ENCODE results near the gene MYO15A.

MYO15A gene

DNA sequence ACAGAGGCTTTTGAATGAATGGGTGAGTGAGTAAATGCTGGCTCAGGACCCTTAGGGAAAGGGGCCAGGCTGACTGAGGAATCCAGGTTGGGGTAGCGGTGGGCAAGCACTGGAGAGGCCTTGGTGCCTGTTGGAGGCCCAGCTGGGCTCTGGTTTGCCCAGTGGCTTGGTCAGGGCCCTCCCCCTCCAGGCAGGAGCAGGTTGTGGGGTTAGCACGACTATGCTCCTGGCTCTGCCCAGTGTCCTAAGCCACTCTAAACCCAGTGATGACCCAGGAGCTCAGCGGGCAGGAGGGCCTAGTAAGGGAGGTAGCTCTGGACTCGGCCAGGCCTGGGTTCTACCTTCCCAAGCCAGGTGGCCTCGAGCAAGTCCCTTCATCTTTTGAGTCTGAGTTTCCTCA lies 7.5 kb downstream of the MYO15A start:
- H3K27me3 ChIP-seq: no peaks in the 10 kb centered on the region
- intact Hi-C loops (cut with DNase I; ENCODE audit: low total_unique reads): no loop called here
- H3K36me3 ChIP-seq: no peaks in the 10 kb centered on the region
- no peak for DNase-seq
- H3K9me3 ChIP-seq: peaks cover 0 to 6% (median 0%) of the 10 kb centered on the region in 3 donors
- TF ChIP-seq, protein P1, sequence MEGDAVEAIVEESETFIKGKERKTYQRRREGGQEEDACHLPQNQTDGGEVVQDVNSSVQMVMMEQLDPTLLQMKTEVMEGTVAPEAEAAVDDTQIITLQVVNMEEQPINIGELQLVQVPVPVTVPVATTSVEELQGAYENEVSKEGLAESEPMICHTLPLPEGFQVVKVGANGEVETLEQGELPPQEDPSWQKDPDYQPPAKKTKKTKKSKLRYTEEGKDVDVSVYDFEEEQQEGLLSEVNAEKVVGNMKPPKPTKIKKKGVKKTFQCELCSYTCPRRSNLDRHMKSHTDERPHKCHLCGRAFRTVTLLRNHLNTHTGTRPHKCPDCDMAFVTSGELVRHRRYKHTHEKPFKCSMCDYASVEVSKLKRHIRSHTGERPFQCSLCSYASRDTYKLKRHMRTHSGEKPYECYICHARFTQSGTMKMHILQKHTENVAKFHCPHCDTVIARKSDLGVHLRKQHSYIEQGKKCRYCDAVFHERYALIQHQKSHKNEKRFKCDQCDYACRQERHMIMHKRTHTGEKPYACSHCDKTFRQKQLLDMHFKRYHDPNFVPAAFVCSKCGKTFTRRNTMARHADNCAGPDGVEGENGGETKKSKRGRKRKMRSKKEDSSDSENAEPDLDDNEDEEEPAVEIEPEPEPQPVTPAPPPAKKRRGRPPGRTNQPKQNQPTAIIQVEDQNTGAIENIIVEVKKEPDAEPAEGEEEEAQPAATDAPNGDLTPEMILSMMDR (IDR thresholded peaks at IDR 0.05): no peak
- no peaks in the 10 kb centered on the region for H3K4me1 ChIP-seq
- H3K4me3 ChIP-seq: no peak overlapping the region
- no peak overlapping the region for H3K27ac ChIP-seq

GRCh38 chr17:18117533-18117932 lies 9.0 kb downstream of the MYO15A start:
- Histone ChIP-seq H3K36me3 (no peaks in the 10 kb centered on the region), H3K4me1 (no peaks in the 10 kb centered on the region), H3K4me3 (no peak overlapping the region), H3K27ac (no peak overlapping the region), H3K27me3 (no peaks in the 10 kb centered on the region), H3K9me3 (peaks cover 0 to 6% (median 0%) of the 10 kb centered on the region in 3 donors)
- DNase-seq: no peak
- intact Hi-C loops (cut with DNase I; ENCODE audit: low total_unique reads): no loop called here
- TF ChIP-seq, protein P1 (IDR thresholded peaks at IDR 0.05): no peak

DNA sequence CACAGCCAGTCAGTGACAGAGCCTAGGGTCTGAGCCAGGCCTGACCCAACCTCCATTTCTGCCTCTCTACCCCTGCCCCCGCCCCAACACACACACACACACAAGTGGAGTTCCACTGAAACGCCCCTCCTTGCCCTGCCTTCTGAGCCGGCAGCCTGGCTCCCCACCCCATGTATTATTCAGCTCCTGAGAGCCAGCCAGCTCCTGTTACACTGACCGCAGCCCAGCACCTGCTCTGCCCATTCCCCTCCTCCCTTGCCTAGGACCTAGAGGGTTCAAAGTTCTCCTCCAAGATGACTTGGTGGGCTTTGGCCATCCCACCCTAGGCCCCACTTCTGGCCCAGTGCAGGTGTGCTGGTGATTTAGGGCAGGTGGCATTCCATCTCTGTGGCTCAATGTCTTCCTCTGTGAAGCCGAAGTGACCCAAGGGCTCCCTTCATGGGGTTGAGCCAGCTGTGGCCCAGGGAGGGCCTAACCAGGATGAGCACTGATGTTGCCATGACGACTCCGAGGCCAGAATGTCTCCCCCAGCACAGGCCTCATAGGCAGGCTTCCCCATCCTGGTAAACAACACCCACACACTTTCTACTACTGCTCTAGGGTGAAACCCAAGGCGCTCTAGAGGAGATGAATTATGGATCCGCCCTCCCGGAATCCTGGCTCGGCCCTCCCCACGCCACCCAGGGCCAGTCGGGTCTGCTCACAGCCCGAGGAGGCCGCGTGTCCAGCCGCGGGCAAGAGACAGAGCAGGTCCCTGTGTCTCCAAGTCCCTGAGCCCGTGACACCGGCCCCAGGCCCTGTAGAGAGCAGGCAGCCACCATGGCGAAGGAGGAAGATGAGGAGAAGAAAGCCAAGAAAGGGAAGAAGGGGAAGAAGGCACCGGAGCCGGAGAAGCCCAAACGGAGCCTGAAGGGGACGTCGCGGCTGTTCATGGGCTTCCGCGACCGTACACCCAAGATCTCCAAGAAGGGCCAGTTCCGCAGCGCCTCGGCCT lies 9.7 kb downstream of the MYO15A start:
- Histone ChIP-seq H3K36me3 (no peaks in the 10 kb centered on the region), H3K27ac (no peak overlapping the region), H3K4me1 (no peaks in the 10 kb centered on the region), H3K9me3 (peaks cover 0 to 6% (median 0%) of the 10 kb centered on the region in 3 donors), H3K4me3 (no peak overlapping the region), H3K27me3 (peaks cover 0 to 4% of the 10 kb centered on the region in 2 donors)
- intact Hi-C loops (cut with DNase I; ENCODE audit: low total_unique reads): no loop called here
- TF ChIP-seq, protein P1 (IDR thresholded peaks at IDR 0.05): no peak
- DNase-seq: no peak

DNA sequence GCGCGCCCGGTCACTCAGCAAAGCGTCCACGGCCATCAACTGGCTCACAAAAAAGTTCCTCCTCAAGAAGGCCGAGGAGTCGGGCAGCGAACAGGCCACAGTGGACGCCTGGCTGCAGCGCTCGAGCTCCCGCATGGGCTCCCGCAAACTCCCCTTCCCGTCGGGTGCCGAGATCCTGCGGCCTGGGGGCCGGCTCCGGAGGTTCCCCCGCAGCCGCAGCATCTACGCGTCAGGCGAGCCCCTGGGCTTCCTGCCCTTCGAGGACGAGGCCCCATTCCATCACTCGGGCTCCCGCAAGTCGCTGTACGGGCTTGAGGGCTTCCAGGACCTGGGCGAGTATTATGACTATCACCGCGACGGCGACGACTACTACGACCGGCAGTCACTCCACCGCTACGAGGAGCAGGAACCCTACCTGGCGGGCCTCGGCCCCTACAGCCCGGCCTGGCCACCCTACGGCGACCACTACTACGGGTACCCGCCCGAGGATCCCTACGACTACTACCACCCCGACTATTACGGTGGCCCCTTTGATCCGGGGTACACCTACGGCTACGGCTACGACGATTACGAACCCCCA lies 10.7 kb downstream of the MYO15A start:
- no peaks in the 10 kb centered on the region for H3K36me3 ChIP-seq
- H3K27me3 ChIP-seq: peaks cover 0 to 13% of the 10 kb centered on the region in 2 donors
- intact Hi-C loops (cut with DNase I; ENCODE audit: low total_unique reads): no loop called here
- H3K27ac ChIP-seq: no peak overlapping the region
- H3K4me1 ChIP-seq: no peaks in the 10 kb centered on the region
- no peak overlapping the region for H3K4me3 ChIP-seq
- TF ChIP-seq, protein P1 (IDR thresholded peaks at IDR 0.05): no peak
- peaks cover 0 to 6% (median 0%) of the 10 kb centered on the region in 3 donors for H3K9me3 ChIP-seq
- no peak for DNase-seq

GRCh38 chr17:18119938-18120337 lies 11.4 kb downstream of the MYO15A start:
- Histone ChIP-seq H3K27ac (no peak overlapping the region), H3K36me3 (no peaks in the 10 kb centered on the region), H3K4me3 (no peak overlapping the region), H3K27me3 (peaks cover 0 to 13% of the 10 kb centered on the region in 2 donors), H3K4me1 (no peaks in the 10 kb centered on the region), H3K9me3 (peaks cover 0 to 6% (median 0%) of the 10 kb centered on the region in 3 donors)
- intact Hi-C loops (cut with DNase I; ENCODE audit: low total_unique reads): no loop called here
- TF ChIP-seq, protein P1 (IDR thresholded peaks at IDR 0.05): no peak
- DNase-seq: no peak
